Body of pancreas (tissue), 4 donors: ENCODE measurements around the gene CLPTM1.

Experiments used
- CTCF ChIP-seq, 7 experiments: fragments of 450-650 bp in 4 of 7; fragments of 200-600 bp in 3 of 7; sonication (generic) in 3 of 7; IDR thresholded peaks; one replicate each; pipeline ENCODE4 v1.5.1; 2016 to 2019; ENCODE audit warnings: antibody characterized with exemption in 7 of 7
- POLR2A ChIP-seq, 3 donors: fragments of 450-650 bp; IDR thresholded peaks; one replicate each; pipeline ENCODE4 v1.6.1; 2016; ENCODE audit warnings: antibody characterized with exemption in 3 of 3, mild to moderate bottlenecking in 2 of 3

GRCh38 chr19:45037393-45038169 lies 82.4 kb downstream of the CLPTM1 start:
- TF ChIP-seq CTCF (IDR thresholded peaks at IDR 0.05) (no peak), POLR2A (IDR thresholded peaks at IDR 0.05) (no peak)
